IPS DF 6.9 (cell line): ENCODE data around the gene OR51V1.
"Not testable (repeated sequence)": the region's sequence is repeated elsewhere in the genome, so short reads cannot be mapped to it uniquely, and the experiment has no call there.

Experiments used
- DNase-seq: peaks from one replicate; pipeline ENCODE4 v3.0.0-alpha.2; 2013; ENCODE audit warnings: low read depth, low spot score
- H3K27ac ChIP-seq: one replicate; pipeline ENCODE4 v1.5.1; 2013; ENCODE audit warnings: low read length, control low read depth
- H3K27me3 ChIP-seq: 2 replicates; pipeline ENCODE4 v1.6.1; 2013; ENCODE audit warnings: mild to moderate bottlenecking, low read length; ENCODE audit not compliant: control insufficient read depth, insufficient read depth
- H3K36me3 ChIP-seq: 2 replicates; pipeline ENCODE4 v1.6.1; 2013; ENCODE audit warnings: low read length; ENCODE audit not compliant: control insufficient read depth, insufficient read depth
- H3K4me1 ChIP-seq: 2 replicates; pipeline ENCODE4 v1.6.1; 2013; ENCODE audit warnings: low read length; ENCODE audit not compliant: control insufficient read depth, insufficient read depth
- H3K4me3 ChIP-seq: 2 replicates; pipeline ENCODE4 v1.5.1; 2013; ENCODE audit warnings: mild to moderate bottlenecking, low read length
- H3K9me3 ChIP-seq: 2 replicates; pipeline ENCODE4 v1.6.1; 2013; ENCODE audit warnings: low read length, inconsistent platforms; ENCODE audit not compliant: control insufficient read depth, insufficient read depth
- WGBS: extraction: QIAGEN DNeasy Blood & Tissue Kit; methylation state at CpG from one replicate; pipeline ENCODE4 v1.1.7; 2013; ENCODE audit warnings: mixed read lengths, missing lambda C conversion rate; ENCODE audit not compliant: insufficient read length, insufficient coverage; 5-methylcytosine and 5-hydroxymethylcytosine counted together

OR51V1 gene

GRCh38 chr11:5200582-5200981 lies at the start of gene OR51V1:
Gene OR51V1 (minus strand): TSS chr11:5200682. CDS start chr11:5200682, 0 bp downstream.
- no peak for DNase-seq
- Histone ChIP-seq H3K36me3 (no peaks in the 10 kb centered on the region), H3K9me3 (no peaks in the 10 kb centered on the region), H3K27me3 (no peaks in the 10 kb centered on the region), H3K27ac (no peak within 1 kb of the TSS), H3K4me3 (no peak within 1 kb of the TSS), H3K4me1 (no peaks in the 10 kb centered on the region)
- WGBS, result no CpG with 5 or more reads among the region's 1 CpG

GRCh38 chr11:5249807-5250396 lies 49.4 kb upstream of the OR51V1 start, which contains the start of gene HBG1:
Gene HBG1 (minus strand): TSS chr11:5249857. CDS start chr11:5249804, 53 bp downstream.
- H3K27ac ChIP-seq, H3K27me3 ChIP-seq, H3K4me1 ChIP-seq, H3K9me3 ChIP-seq, DNase-seq, H3K4me3 ChIP-seq, H3K36me3 ChIP-seq: not testable (repeated sequence)
- WGBS, result no CpG with 5 or more reads among the region's 9 CpGs

GRCh38 chr11:5248498-5248897 lies 48.0 kb upstream of the OR51V1 start:
- H3K27ac ChIP-seq, H3K4me3 ChIP-seq, H3K4me1 ChIP-seq, H3K9me3 ChIP-seq, DNase-seq, H3K27me3 ChIP-seq, H3K36me3 ChIP-seq: not testable (repeated sequence)
- WGBS, result no CpG with 5 or more reads among the region's 7 CpGs

- no peaks in the 10 kb centered on the region for H3K36me3 ChIP-seq
- WGBS, result no CpG with 5 or more reads among the region's 3 CpGs
- no peaks in the 10 kb centered on the region for H3K9me3 ChIP-seq
- H3K4me3 ChIP-seq, result no peak overlapping the region
- no peaks in the 10 kb centered on the region for H3K4me1 ChIP-seq
- H3K27ac ChIP-seq, result no peak overlapping the region
- H3K27me3 ChIP-seq, result no peaks in the 10 kb centered on the region
- no peak for DNase-seq
Observed at GRCh38 chr11:5247472-5248192, 47.1 kb upstream of the OR51V1 start.

GRCh38 chr11:5246772-5247471 lies 46.4 kb upstream of the OR51V1 start:
- no peaks in the 10 kb centered on the region for H3K9me3 ChIP-seq
- H3K4me1 ChIP-seq, result no peaks in the 10 kb centered on the region
- H3K27ac ChIP-seq, result no peak overlapping the region
- no peaks in the 10 kb centered on the region for H3K27me3 ChIP-seq
- 100% methylated on average over 1 of the region's 6 CpGs for WGBS
- no peak overlapping the region for H3K4me3 ChIP-seq
- DNase-seq, result no peak
- no peaks in the 10 kb centered on the region for H3K36me3 ChIP-seq

- H3K27me3 ChIP-seq, result no peaks in the 10 kb centered on the region
- no peak overlapping the region for H3K4me3 ChIP-seq
- no peak for DNase-seq
- no peak overlapping the region for H3K27ac ChIP-seq
- no peaks in the 10 kb centered on the region for H3K36me3 ChIP-seq
- H3K4me1 ChIP-seq, result no peaks in the 10 kb centered on the region
- WGBS, result no CpG with 5 or more reads among the region's 2 CpGs
- H3K9me3 ChIP-seq, result no peaks in the 10 kb centered on the region
Observed at GRCh38 chr11:5245155-5245554, 44.7 kb upstream of the OR51V1 start.

GRCh38 chr11:5243816-5244180 lies 43.3 kb upstream of the OR51V1 start:
- Histone ChIP-seq H3K9me3 (no peaks in the 10 kb centered on the region), H3K36me3 (no peaks in the 10 kb centered on the region)
- no CpG with 5 or more reads among the region's 4 CpGs for WGBS

GRCh38 chr11:5242933-5243815 lies 42.7 kb upstream of the OR51V1 start:
- no peaks in the 10 kb centered on the region for H3K36me3 ChIP-seq
- no peak overlapping the region for H3K27ac ChIP-seq
- no CpG with 5 or more reads among the region's 7 CpGs for WGBS
- no peaks in the 10 kb centered on the region for H3K9me3 ChIP-seq
- H3K27me3 ChIP-seq, result no peaks in the 10 kb centered on the region
- no peak overlapping the region for H3K4me3 ChIP-seq
- no peak for DNase-seq
- H3K4me1 ChIP-seq, result no peaks in the 10 kb centered on the region

More at GRCh38 chr11:5243816-5244180, 43.3 kb upstream of the OR51V1 start:
- no peak overlapping the region for H3K4me3 ChIP-seq
- no peak for DNase-seq
- no peak overlapping the region for H3K27ac ChIP-seq
- H3K27me3 ChIP-seq, result no peaks in the 10 kb centered on the region
- no peaks in the 10 kb centered on the region for H3K4me1 ChIP-seq

GRCh38 chr11:5242208-5242607 lies 41.7 kb upstream of the OR51V1 start:
- no peaks in the 10 kb centered on the region for H3K27me3 ChIP-seq

GRCh38 chr11:5241458-5241857 lies 41.0 kb upstream of the OR51V1 start:
- Histone ChIP-seq H3K9me3 (no peaks in the 10 kb centered on the region), H3K4me1 (no peaks in the 10 kb centered on the region), H3K4me3 (no peak overlapping the region), H3K27ac (no peak overlapping the region), H3K36me3 (no peaks in the 10 kb centered on the region), H3K27me3 (no peaks in the 10 kb centered on the region)
- no peak for DNase-seq
- no CpG with 5 or more reads among the region's 3 CpGs for WGBS

More at GRCh38 chr11:5242208-5242607, 41.7 kb upstream of the OR51V1 start:
- H3K27ac ChIP-seq, result no peak overlapping the region
- H3K9me3 ChIP-seq, result no peaks in the 10 kb centered on the region
- no peaks in the 10 kb centered on the region for H3K36me3 ChIP-seq
- no peak for DNase-seq
- H3K4me3 ChIP-seq, result no peak overlapping the region
- no CpG with 5 or more reads among the region's 2 CpGs for WGBS
- H3K4me1 ChIP-seq, result no peaks in the 10 kb centered on the region
